AG04450 (cell line): ENCODE results near the gene HDDC2. TPM values are rescaled to one million over a fixed set of nuclear protein-coding genes. Genes with fewer than 3 reads are reported as not detected.

Experiments
- CTCF ChIA-PET: fragments of 300-600, 350-600 bp; formaldehyde crosslinking; extraction: SDS; loops from one replicate; lab custom pipeline; 2022; ENCODE audit warnings: antibody characterized with exemption, inconsistent platforms; lab: Charles Lee
- POLR2A ChIA-PET: fragments of 350-600 bp; formaldehyde crosslinking; extraction: SDS; loops from one replicate; lab custom pipeline; 2021; ENCODE audit warnings: antibody characterized with exemption, inconsistent platforms; lab: Yijun Ruan, JAX
- DNase-seq: peaks from one replicate; pipeline ENCODE4 v3.0.0-alpha.2; 2011; ENCODE audit warnings: low read depth, low spot score
- H3K27ac ChIP-seq: one replicate; pipeline ENCODE4 v1.5.1; 2012; ENCODE audit warnings: low read depth, low read length, control low read depth
- H3K27me3 ChIP-seq: one replicate; pipeline ENCODE4 v1.6.0; 2012; ENCODE audit warnings: low read length; ENCODE audit not compliant: control insufficient read depth, insufficient read depth
- H3K4me3 ChIP-seq: 2 replicates; pipeline ENCODE4 v1.5.1; 2011; ENCODE audit warnings: mild to moderate bottlenecking, low read depth, low read length, control low read depth
- H3K9me3 ChIP-seq: 2 replicates; pipeline ENCODE4 v1.5.1; 2012; ENCODE audit warnings: low read length; ENCODE audit not compliant: control insufficient read depth, insufficient read depth
- polyA plus RNA-seq: library from polyadenylated mRNA; depleted of rRNA; stranded (reverse); fragments of >200 nt; gene quantifications from 2 replicates; pipeline ENCODE4 v1.2.3, GENCODE V29; 2011
- TF ChIP-seq, protein P1 (sequence below): IDR thresholded peaks from 2 replicates; pipeline ENCODE4 v1.5.1; 2011; ENCODE audit warnings: low read depth, low read length, control low read depth, inconsistent platforms

HDDC2 gene
- polyA plus RNA-seq, 1 experiment: 116 TPM

DNA sequence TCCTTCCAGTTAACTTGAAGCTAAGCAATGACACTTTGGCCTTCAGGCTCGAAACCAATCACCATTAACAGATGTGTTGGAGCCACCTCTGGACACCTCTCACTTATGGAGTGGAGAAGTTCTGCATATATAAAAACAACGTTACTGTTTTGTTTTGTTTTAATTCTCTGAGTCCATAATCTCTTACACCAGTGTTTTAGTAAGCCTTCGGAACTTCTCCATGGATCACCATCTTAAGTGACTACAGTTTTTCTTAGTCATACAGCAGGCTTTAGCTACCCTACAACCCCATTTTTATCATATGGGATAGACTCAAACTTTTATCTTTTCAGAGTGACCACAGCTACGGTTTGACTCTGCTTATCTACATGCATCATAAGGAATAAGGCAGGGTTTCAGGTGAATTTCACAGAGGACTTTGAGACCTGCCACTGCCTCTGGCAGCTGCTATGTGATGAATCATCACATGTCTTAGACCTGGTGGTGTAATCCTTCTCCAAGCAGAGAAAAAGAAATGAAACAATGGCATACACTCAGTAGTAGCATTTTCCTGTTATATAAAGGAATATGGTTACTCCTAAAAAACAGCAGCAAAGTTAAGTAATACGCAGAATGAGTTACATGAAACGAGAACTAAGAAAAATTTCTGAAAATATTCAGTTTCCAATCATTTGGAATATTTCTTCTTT is 5.5 kb upstream of the HDDC2 start:
- no peak for DNase-seq
- Histone ChIP-seq H3K9me3 (no peaks in the 10 kb centered on the region), H3K27ac (no peak overlapping the region), H3K4me3 (no peak overlapping the region), H3K27me3 (peaks cover 4% of the 10 kb centered on the region)
- ChIA-PET CTCF (interaction anchor here (0.6 to 1.7 kb wide), 4 partner anchors 437 to 565 kb away, joined by 3 to 5 read pairs (median 4); no protein-coding TSS in a partner anchor), POLR2A (no interaction called here)
- TF ChIP-seq, protein P1, sequence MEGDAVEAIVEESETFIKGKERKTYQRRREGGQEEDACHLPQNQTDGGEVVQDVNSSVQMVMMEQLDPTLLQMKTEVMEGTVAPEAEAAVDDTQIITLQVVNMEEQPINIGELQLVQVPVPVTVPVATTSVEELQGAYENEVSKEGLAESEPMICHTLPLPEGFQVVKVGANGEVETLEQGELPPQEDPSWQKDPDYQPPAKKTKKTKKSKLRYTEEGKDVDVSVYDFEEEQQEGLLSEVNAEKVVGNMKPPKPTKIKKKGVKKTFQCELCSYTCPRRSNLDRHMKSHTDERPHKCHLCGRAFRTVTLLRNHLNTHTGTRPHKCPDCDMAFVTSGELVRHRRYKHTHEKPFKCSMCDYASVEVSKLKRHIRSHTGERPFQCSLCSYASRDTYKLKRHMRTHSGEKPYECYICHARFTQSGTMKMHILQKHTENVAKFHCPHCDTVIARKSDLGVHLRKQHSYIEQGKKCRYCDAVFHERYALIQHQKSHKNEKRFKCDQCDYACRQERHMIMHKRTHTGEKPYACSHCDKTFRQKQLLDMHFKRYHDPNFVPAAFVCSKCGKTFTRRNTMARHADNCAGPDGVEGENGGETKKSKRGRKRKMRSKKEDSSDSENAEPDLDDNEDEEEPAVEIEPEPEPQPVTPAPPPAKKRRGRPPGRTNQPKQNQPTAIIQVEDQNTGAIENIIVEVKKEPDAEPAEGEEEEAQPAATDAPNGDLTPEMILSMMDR: no peak

DNA sequence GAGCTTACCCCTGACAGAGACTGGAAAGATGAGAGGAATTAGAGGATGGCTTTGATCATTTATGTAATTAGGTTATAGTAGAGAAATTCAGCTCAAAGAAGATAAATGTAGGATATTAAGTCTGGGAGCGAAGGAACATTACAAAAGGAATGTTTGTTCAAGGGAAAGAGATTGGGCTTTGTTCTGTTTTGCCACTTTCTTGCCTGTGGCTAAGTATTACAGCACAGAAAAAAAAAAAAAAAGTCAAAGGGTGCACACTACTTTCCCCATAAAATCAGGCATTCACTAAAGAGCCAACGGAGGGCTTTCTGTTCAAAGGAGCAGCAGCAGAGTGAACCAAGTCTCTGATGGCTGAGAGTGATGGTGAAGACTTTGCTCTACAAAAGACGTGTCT is 5.0 kb upstream of the HDDC2 start:
- Histone ChIP-seq H3K4me3 (no peak overlapping the region), H3K9me3 (no peaks in the 10 kb centered on the region), H3K27ac (no peak overlapping the region), H3K27me3 (peaks cover 4% of the 10 kb centered on the region)
- TF ChIP-seq, protein P1: no peak
- CTCF ChIA-PET: interaction anchor here (0.6 to 1.7 kb wide), 4 partner anchors 436 to 566 kb away, joined by 3 to 5 read pairs (median 4); no protein-coding TSS in a partner anchor
- no peak for DNase-seq
- POLR2A ChIA-PET: no interaction called here

DNA sequence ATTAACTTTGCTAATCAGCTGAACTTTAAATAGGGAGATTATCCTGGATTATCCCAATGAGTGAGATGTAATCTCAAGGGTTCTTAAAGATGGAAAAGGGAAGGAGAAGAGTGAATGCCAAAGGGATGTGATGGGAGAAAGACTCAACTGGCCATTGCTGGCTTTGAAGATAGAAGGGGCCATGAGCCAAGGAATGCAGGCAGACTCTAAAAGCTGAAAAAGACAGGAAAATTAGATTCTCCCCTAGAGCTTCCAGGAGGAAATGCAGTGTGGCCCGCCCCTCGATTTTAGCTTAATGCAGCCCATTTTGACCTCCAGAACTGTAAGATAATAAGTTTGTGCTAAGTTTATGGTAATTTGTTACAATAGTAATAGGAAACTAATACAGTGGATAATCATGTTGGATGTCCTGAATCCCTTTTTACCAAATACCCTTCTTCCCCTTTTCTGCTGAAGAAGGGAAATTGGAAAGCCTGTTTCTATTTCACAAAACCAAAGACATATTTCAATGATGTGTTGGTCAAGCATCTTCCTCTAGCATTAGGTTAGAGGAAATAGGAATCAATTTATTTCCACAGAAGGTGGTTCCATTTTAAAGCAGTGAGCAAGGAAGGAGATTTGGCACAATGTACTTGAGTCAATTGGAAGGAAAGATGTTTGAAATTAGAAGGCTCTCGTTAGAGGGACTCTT is 3.3 kb upstream of the HDDC2 start:
- CTCF ChIA-PET: interaction anchor here (0.7 to 1.2 kb wide), 3 partner anchors 152 to 435 kb away, joined by 3 read pairs; partner anchors contain the start of gene TPD52L1
- TF ChIP-seq, protein P1: no peak
- Histone ChIP-seq H3K9me3 (no peaks in the 10 kb centered on the region), H3K27ac (no peak overlapping the region), H3K27me3 (peaks cover 4% of the 10 kb centered on the region), H3K4me3 (no peak overlapping the region)
- DNase-seq: no peak
- POLR2A ChIA-PET: no interaction called here

DNA sequence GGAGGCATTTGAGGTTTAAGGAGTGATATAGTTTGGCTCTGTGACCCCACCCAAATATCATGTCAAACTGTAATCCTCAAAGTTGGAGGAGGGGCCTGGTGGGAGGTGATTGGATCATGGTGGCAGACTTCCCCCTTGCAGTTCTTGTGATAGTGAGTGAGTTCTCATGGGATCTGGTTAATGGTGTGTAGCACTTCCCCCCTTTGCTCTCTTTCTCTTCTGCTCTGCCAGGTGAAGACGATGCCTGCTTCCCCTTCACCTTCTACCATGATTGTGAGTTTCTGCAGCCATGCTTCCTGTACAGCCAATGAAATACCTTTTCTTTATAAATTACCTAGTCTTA is 1.7 kb upstream of the HDDC2 start:
- H3K27ac ChIP-seq: no peak overlapping the region
- POLR2A ChIA-PET: no interaction called here
- TF ChIP-seq, protein P1: no peak
- CTCF ChIA-PET: no interaction called here
- DNase-seq: no peak
- H3K9me3 ChIP-seq: no peaks in the 10 kb centered on the region
- peaks cover 4% of the 10 kb centered on the region for H3K27me3 ChIP-seq
- no peak overlapping the region for H3K4me3 ChIP-seq
